ENCODE data around the gene MYL3. TPM values are rescaled to one million over a fixed set of nuclear protein-coding genes. Genes with fewer than 3 reads are reported as not detected.

MYL3 gene
- total and polyA plus RNA-seq, 2 of the 4 experiments (the other 2 are of a cell fraction) = 0.09 TPM; not detected in 1

- Histone ChIP-seq H3K4me3 (ENCODE audit: insufficient read depth, low read depth, low read length) (no peak overlapping the region), H3K4me2 (ENCODE audit: low read depth, low read length) (no peak overlapping the region), H2AK5ac (ENCODE audit: low read depth, low read length) (no peak overlapping the region), H2BK15ac (ENCODE audit: low read depth, low read length) (no peak overlapping the region), H4K8ac (ENCODE audit: low read depth in 2 of 2, low read length in 2 of 2) (no peak overlapping the region), H3K4ac (ENCODE audit: low read depth, low read length) (no peak overlapping the region), H2BK20ac (ENCODE audit: low read depth, low read length) (no peak overlapping the region), H3K23ac (ENCODE audit: low read depth, low read length) (no peak overlapping the region), H3K9me1 (ENCODE audit: insufficient read depth, low read length) (peaks cover 3% of the 10 kb centered on the region), H2BK120ac (ENCODE audit: low read depth, low read length) (no peak overlapping the region), H3K9ac (ENCODE audit: low read depth, low read length) (no peak overlapping the region), H2AFZ (replicated peaks; ENCODE audit: low read length, poor library complexity) (no peak overlapping the region), H3K27ac (ENCODE audit: insufficient read depth, low read length) (no peak overlapping the region), H3K9me3 (ENCODE audit: control insufficient read depth, insufficient read depth, low read length) (peaks cover 9% of the 10 kb centered on the region), H3K36me3 (ENCODE audit: control insufficient read depth, insufficient read depth, low read length) (no peaks in the 10 kb centered on the region), H3K4me1 (ENCODE audit: control insufficient read depth, insufficient read depth, low read length) (peaks cover 7% of the 10 kb centered on the region; the same call in 1 of the 2 replicates), H2BK5ac (ENCODE audit: low read depth, low read length, poor library complexity, severe bottlenecking) (no peak overlapping the region), H3K27me3 (ENCODE audit: control insufficient read depth, insufficient read depth, low read length) (no peaks in the 10 kb centered on the region; the same call in 1 of the 2 replicates), H4K20me1 (ENCODE audit: insufficient read depth, low read length) (no peaks in the 10 kb centered on the region), H3K18ac (ENCODE audit: low read depth, low read length) (no peak overlapping the region), H4K91ac (ENCODE audit: insufficient read depth, low read depth, low read length) (no peak overlapping the region), H3K14ac (replicated peaks; ENCODE audit: low read depth, low read length) (no peak overlapping the region), H3K56ac (ENCODE audit: extremely low read depth, insufficient read depth, low read length) (no peak overlapping the region), H3K79me1 (ENCODE audit: low read depth in 1 of 2, low read length in 2 of 2) (no peaks in the 10 kb centered on the region), H4K5ac (ENCODE audit: low read depth, low read length) (no peak overlapping the region), H2AK9ac (replicated peaks; ENCODE audit: low read depth, low read length, poor library complexity) (no peak overlapping the region)
- WGBS, 2 experiments (ENCODE audit: extremely low coverage in 2 of 2, insufficient read length in 1 of 2) = 100% methylated on average over 1 of the region's 3 CpGs; no CpG with 5 or more reads in 1 of the 2 experiments
- CTCF ChIA-PET = no interaction called here
- ATAC-seq (ENCODE audit: low read depth) (no peak), DNase-seq (no peak)
- in situ Hi-C loops (cut with MboI; ENCODE audit: low sequenced_read_pairs) (no loop called here), intact Hi-C loops (cut with micrococcal nuclease) (no loop called here), dilution Hi-C loops (cut with HindIII; ENCODE audit: low sequenced_read_pairs, unreplicated experiment) (no loop called here)
- TF ChIP-seq BHLHE40 (IDR thresholded peaks at IDR 0.05; ENCODE audit: low read depth, low read length) = no peak
- TF ChIP-seq USF2 (IDR thresholded peaks at IDR 0.05; ENCODE audit: low read depth, low read length) = no peak
- no peak for TF ChIP-seq FOS (IDR thresholded peaks at IDR 0.05; ENCODE audit: low read depth, low read length)
- no peak for TF ChIP-seq CTCF (conservative IDR thresholded peaks at IDR 0.05; ENCODE audit: low read depth, low read length)
- POLR2A ChIA-PET (ENCODE audit: unreplicated experiment) = interaction anchor here (0.5 kb wide), 1 partner anchor 94 kb away, joined by 4 read pairs; no protein-coding TSS in a partner anchor
- BruUV-seq (replicated peaks) = no TSS peak
Observed at GRCh38 chr3:46843508-46843907, 19.7 kb downstream of the MYL3 start.
